Natural killer cell (primary cell): ENCODE results near the gene POLR2C. TPM values are rescaled to one million over a fixed set of nuclear protein-coding genes. Genes with fewer than 3 reads are reported as not detected.

Source experiments
- ATAC-seq, 3 donors: fragments of 150-1000 bp in 2 of 3; fragments of 200-7000 bp in 1 of 3; cut with Tn5 transposase; 1 replicate in 1 of 3; 2 replicates in 2 of 3; pipeline ENCODE4 v1.10.0; 2021; ENCODE audit warnings: mild to moderate bottlenecking in 2 of 3, moderate library complexity in 2 of 3
- DNase-seq, 2 donors: peaks; one replicate each; pipeline versions ENCODE4 v3.0.0 to v3.0.0-alpha.2; 2013 to 2021; ENCODE audit warnings: mixed read lengths in 1 of 2
- H3K27ac ChIP-seq: one replicate; pipeline ENCODE4 v1.5.1; 2013; ENCODE audit warnings: mild to moderate bottlenecking, low read length
- H3K27me3 ChIP-seq: one replicate; pipeline ENCODE4 v1.6.1; 2013; ENCODE audit warnings: low read length; ENCODE audit not compliant: control insufficient read depth, insufficient read depth
- H3K36me3 ChIP-seq: one replicate; pipeline ENCODE4 v1.6.1; 2013; ENCODE audit warnings: low read length; ENCODE audit not compliant: control insufficient read depth, insufficient read depth
- H3K4me1 ChIP-seq: one replicate; pipeline ENCODE4 v1.6.1; 2013; ENCODE audit warnings: low read length; ENCODE audit not compliant: control insufficient read depth, insufficient read depth
- H3K4me3 ChIP-seq: one replicate; pipeline ENCODE4 v1.5.1; 2013; ENCODE audit warnings: low read length
- H3K9me3 ChIP-seq: one replicate; pipeline ENCODE4 v1.6.1; 2013; ENCODE audit warnings: low read length; ENCODE audit not compliant: control insufficient read depth, insufficient read depth
- H3K27ac Mint-ChIP-seq, 2 donors: one replicate each; pipeline ENCODE4 v1.8.0; 2022; ENCODE audit warnings: mild to moderate bottlenecking in 2 of 2, mixed read lengths in 2 of 2, moderate library complexity in 1 of 2
- H3K27me3 Mint-ChIP-seq, 2 donors: one replicate each; pipeline ENCODE4 v1.8.0; 2022; ENCODE audit warnings: low read depth in 2 of 2, mixed read lengths in 2 of 2
- H3K36me3 Mint-ChIP-seq: one replicate; pipeline ENCODE4 v1.8.0; 2022; ENCODE audit warnings: mixed read lengths
- H3K4me1 Mint-ChIP-seq, 2 donors: one replicate each; pipeline ENCODE4 v1.8.0; 2022; ENCODE audit warnings: mixed read lengths in 2 of 2
- H3K4me3 Mint-ChIP-seq: one replicate; pipeline ENCODE4 v1.8.0; 2022; ENCODE audit warnings: mild to moderate bottlenecking, moderate library complexity, mixed read lengths
- H3K9me3 Mint-ChIP-seq, 2 donors: one replicate each; pipeline ENCODE4 v1.8.0; 2022; ENCODE audit warnings: mixed read lengths in 2 of 2
- WGBS: methylation state at CpG from one replicate; pipeline ENCODE4 v1.1.7; 2013; ENCODE audit warnings: missing lambda C conversion rate; ENCODE audit not compliant: insufficient coverage; 5-methylcytosine and 5-hydroxymethylcytosine counted together
- intact Hi-C: fragments of 100-400 bp; cut with micrococcal nuclease; formaldehyde crosslinking; loops from one replicate; pipeline ENCODE4 v1.14.2; 2022
- total RNA-seq, 4 donors: library from RNA; stranded (reverse); fragments of 120-200 nt in 1 of 4; gene quantifications; one replicate each; pipeline versions ENCODE4 v1.2.3 to v1.2.4, GENCODE V29; 2013 to 2022
- TF ChIP-seq, protein P1 (sequence below): fragments of 200-600 bp; IDR thresholded peaks from one replicate; pipeline ENCODE4 v1.8.0; 2022; ENCODE audit warnings: antibody characterized with exemption

POLR2C gene
- total RNA-seq, 3 donors from 2014 or later (not counting 1 experiment from before 2014, with no cell fraction given) = 55.4 to 71.2 (median 66.7) TPM

DNA sequence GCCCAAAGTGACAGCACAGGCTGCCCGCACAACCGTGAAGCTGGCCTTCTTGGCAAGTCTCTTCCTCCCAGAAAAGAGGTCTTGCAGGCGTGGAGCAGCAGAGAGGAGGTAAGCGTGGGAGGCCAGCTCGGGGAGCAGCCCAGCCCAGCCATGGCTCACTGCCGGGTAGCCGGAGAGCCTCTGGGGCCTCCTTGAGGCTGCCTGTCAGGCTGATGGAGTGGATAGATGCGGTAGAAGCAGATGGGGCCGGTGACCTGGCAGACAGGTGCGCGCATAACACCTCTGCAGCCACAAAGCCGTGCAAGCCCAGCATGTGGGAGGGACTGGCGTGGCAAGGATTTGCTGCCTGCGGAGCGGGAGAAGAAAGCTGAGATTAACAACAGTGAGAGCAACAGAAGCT lies 40.9 kb downstream of the POLR2C start:
- no peaks in the 10 kb centered on the region for H3K36me3 ChIP-seq
- no peak overlapping the region for H3K27ac ChIP-seq
- WGBS = 92% methylated on average over 15 of the region's 15 CpGs
- H3K9me3 Mint-ChIP-seq = no peaks in the 10 kb centered on the region
- no peak overlapping the region for H3K4me3 ChIP-seq
- no peaks in the 10 kb centered on the region for H3K27me3 ChIP-seq
- H3K4me3 Mint-ChIP-seq = no peak overlapping the region
- intact Hi-C loops = no loop called here
- no peaks in the 10 kb centered on the region for H3K36me3 Mint-ChIP-seq
- H3K4me1 ChIP-seq = peaks cover 12% of the 10 kb centered on the region
- H3K27me3 Mint-ChIP-seq = no peaks in the 10 kb centered on the region
- ATAC-seq = no peak
- peaks cover 0 to 10% of the 10 kb centered on the region in 2 donors for H3K4me1 Mint-ChIP-seq
- H3K27ac Mint-ChIP-seq = no peak overlapping the region
- no peak for DNase-seq
- TF ChIP-seq, protein P1, sequence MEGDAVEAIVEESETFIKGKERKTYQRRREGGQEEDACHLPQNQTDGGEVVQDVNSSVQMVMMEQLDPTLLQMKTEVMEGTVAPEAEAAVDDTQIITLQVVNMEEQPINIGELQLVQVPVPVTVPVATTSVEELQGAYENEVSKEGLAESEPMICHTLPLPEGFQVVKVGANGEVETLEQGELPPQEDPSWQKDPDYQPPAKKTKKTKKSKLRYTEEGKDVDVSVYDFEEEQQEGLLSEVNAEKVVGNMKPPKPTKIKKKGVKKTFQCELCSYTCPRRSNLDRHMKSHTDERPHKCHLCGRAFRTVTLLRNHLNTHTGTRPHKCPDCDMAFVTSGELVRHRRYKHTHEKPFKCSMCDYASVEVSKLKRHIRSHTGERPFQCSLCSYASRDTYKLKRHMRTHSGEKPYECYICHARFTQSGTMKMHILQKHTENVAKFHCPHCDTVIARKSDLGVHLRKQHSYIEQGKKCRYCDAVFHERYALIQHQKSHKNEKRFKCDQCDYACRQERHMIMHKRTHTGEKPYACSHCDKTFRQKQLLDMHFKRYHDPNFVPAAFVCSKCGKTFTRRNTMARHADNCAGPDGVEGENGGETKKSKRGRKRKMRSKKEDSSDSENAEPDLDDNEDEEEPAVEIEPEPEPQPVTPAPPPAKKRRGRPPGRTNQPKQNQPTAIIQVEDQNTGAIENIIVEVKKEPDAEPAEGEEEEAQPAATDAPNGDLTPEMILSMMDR = no peak
- no peaks in the 10 kb centered on the region for H3K9me3 ChIP-seq

DNA sequence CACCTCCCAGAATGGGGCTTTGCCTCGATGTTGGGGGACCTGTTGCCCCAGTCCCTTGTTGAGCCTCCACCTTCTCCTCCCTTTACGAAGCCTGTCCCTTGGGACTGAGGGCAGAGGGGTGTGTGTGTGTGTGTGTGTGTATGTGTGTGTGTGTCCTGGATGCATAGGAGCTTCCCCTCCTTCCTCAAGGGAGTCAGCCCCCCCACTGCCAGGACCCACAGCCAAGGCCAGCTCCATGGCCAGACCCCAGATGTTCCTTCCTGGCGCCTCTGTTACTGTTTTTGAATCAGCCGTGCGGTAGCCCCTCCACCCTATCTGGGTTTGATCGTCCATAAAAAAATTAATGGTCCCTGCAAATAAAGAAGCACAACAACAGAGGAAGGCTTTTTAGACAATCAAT lies 41.5 kb downstream of the POLR2C start:
- H3K36me3 Mint-ChIP-seq = no peaks in the 10 kb centered on the region
- no peak for DNase-seq
- Histone ChIP-seq H3K4me1 (peaks cover 12% of the 10 kb centered on the region), H3K27me3 (no peaks in the 10 kb centered on the region), H3K4me3 (no peak overlapping the region), H3K9me3 (no peaks in the 10 kb centered on the region), H3K27ac (no peak overlapping the region), H3K36me3 (no peaks in the 10 kb centered on the region)
- no peak overlapping the region for H3K27ac Mint-ChIP-seq
- intact Hi-C loops = no loop called here
- no peaks in the 10 kb centered on the region for H3K9me3 Mint-ChIP-seq
- H3K4me3 Mint-ChIP-seq = no peak overlapping the region
- H3K4me1 Mint-ChIP-seq = peaks cover 0 to 10% of the 10 kb centered on the region in 2 donors
- 84% methylated on average over 5 of the region's 6 CpGs for WGBS
- ATAC-seq = no peak
- TF ChIP-seq, protein P1 = no peak
- no peaks in the 10 kb centered on the region for H3K27me3 Mint-ChIP-seq

DNA sequence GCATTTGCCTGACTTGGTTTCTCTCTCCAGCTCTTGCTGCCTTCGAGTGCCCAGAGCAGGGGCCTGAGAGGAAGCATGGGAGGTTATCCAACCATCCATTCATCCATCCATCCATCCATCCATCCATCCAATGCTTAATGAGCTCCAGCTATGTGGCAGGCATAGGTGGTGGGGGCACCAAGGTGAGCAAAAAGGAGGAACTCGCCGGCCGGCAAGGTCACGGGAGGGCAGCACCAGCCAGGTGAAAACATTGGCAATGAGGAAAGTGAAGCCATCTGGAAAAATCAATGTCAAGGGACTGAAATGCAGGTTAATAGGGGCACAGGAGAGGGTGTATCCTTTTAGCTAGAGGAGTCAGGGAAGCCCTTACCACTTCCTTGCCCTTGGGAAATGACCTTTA lies 42.0 kb downstream of the POLR2C start:
- TF ChIP-seq, protein P1 = no peak
- Histone ChIP-seq H3K9me3 (no peaks in the 10 kb centered on the region), H3K27ac (no peak overlapping the region), H3K36me3 (no peaks in the 10 kb centered on the region), H3K27me3 (no peaks in the 10 kb centered on the region), H3K4me1 (peaks cover 12% of the 10 kb centered on the region), H3K4me3 (no peak overlapping the region)
- no peaks in the 10 kb centered on the region for H3K36me3 Mint-ChIP-seq
- H3K9me3 Mint-ChIP-seq = no peaks in the 10 kb centered on the region
- no peak overlapping the region for H3K27ac Mint-ChIP-seq
- intact Hi-C loops = no loop called here
- ATAC-seq (no peak), DNase-seq (no peak)
- H3K4me3 Mint-ChIP-seq = no peak overlapping the region
- 90% methylated on average over 5 of the region's 5 CpGs for WGBS
- no peaks in the 10 kb centered on the region for H3K27me3 Mint-ChIP-seq
- H3K4me1 Mint-ChIP-seq = peaks cover 0 to 10% of the 10 kb centered on the region in 2 donors

DNA sequence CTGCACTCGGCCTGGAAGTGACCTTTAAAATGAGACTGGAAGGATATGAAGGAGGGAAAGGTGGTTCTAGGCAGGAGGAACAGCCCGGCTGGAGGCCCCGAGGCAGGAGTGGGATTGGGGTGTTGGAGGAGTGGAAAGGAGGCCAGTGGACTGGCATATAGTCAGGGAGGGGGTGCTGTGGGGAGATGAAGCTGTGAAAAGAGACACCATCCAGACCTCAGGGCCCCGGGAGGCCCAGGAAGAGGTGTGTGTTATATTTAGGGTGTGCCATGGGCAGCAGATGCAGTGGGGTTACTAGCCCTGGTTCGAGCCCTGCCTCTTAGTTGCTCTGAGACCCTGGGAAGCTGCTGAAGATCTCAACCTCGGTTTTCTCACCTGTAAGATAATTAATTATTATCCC lies 42.7 kb downstream of the POLR2C start:
- ATAC-seq (no peak), DNase-seq (no peak)
- Mint-ChIP-seq H3K27ac (no peak overlapping the region), H3K9me3 (no peaks in the 10 kb centered on the region), H3K27me3 (no peaks in the 10 kb centered on the region), H3K36me3 (no peaks in the 10 kb centered on the region), H3K4me3 (no peak overlapping the region), H3K4me1 (peaks cover 0 to 10% of the 10 kb centered on the region in 2 donors)
- Histone ChIP-seq H3K9me3 (no peaks in the 10 kb centered on the region), H3K4me1 (peaks cover 9% of the 10 kb centered on the region), H3K36me3 (no peaks in the 10 kb centered on the region), H3K27ac (no peak overlapping the region), H3K4me3 (no peak overlapping the region), H3K27me3 (no peaks in the 10 kb centered on the region)
- intact Hi-C loops = no loop called here
- WGBS = 72% methylated on average over 6 of the region's 6 CpGs
- TF ChIP-seq, protein P1 = no peak
